Neural cell (in vitro differentiated cells): ENCODE results near the gene MYRIP. TPM values are rescaled to one million over a fixed set of nuclear protein-coding genes. Genes with fewer than 3 reads are reported as not detected.
"Not testable (repeated sequence)": the region's sequence is repeated elsewhere in the genome, so short reads cannot be mapped to it uniquely, and the experiment has no call there.

Experiments
- H2AFZ ChIP-seq: fragments of 200-600, 300-800 bp; sonication (generic), shearing (Covaris generic); 2 replicates; pipeline ENCODE4 v1.6.0; 2014; ENCODE audit warnings: low read depth, mild to moderate bottlenecking, antibody characterized with exemption, low read length, moderate library complexity
- H3F3A ChIP-seq: fragments of 200-600 bp; shearing (Covaris generic); 2 replicates; pipeline ENCODE4 v1.6.1; 2016; ENCODE audit warnings: mild to moderate bottlenecking, moderate library complexity, mixed read lengths, antibody characterized with exemption, low read length; ENCODE audit not compliant: insufficient read depth, poor library complexity, severe bottlenecking
- H3K27ac ChIP-seq: fragments of 200-600, 300-800 bp; sonication (generic), shearing (Covaris generic); 2 replicates; pipeline ENCODE4 v1.5.1; 2014; ENCODE audit warnings: mild to moderate bottlenecking, low read length, moderate library complexity
- H3K27me3 ChIP-seq: fragments of 300-800, 200-600 bp; sonication (generic), shearing (Covaris generic); 2 replicates; pipeline ENCODE4 v1.6.0; 2014; ENCODE audit warnings: mild to moderate bottlenecking, low read depth, low read length, moderate library complexity; ENCODE audit not compliant: insufficient read depth
- H3K36me3 ChIP-seq: fragments of 300-800, 200-600 bp; sonication (generic), shearing (Covaris generic); 2 replicates; pipeline ENCODE4 v1.5.1; 2014; ENCODE audit warnings: mild to moderate bottlenecking, antibody characterized with exemption, low read length, moderate library complexity; ENCODE audit not compliant: insufficient read depth
- H3K4me2 ChIP-seq: fragments of 300-800, 200-600 bp; sonication (generic), shearing (Covaris generic); 2 replicates; pipeline ENCODE4 v1.6.0; 2014; ENCODE audit warnings: mild to moderate bottlenecking, low read length
- H3K4me3 ChIP-seq: fragments of 300-800, 200-600 bp; sonication (generic), shearing (Covaris generic); 2 replicates; pipeline ENCODE4 v1.5.1; 2014; ENCODE audit warnings: mild to moderate bottlenecking, low read length, moderate library complexity
- H3K79me2 ChIP-seq: fragments of 200-600 bp; shearing (Covaris generic); replicated peaks from 2 replicates; pipeline ENCODE4 v1.6.0; 2014; ENCODE audit warnings: mild to moderate bottlenecking, low read length, moderate library complexity; ENCODE audit not compliant: insufficient read depth
- H3K9ac ChIP-seq: fragments of 300-800, 200-600 bp; sonication (generic), shearing (Covaris generic); 2 replicates; pipeline ENCODE4 v1.6.1; 2016; ENCODE audit warnings: mild to moderate bottlenecking, low read length, mixed read lengths
- H3K9me2 ChIP-seq: fragments of 200-600 bp; shearing (Covaris generic); 2 replicates; pipeline ENCODE4 v1.6.1; 2016; ENCODE audit warnings: mild to moderate bottlenecking, low read length, mixed read lengths; ENCODE audit not compliant: insufficient read depth
- H3K9me3 ChIP-seq: fragments of 200-600, 300-800 bp; sonication (generic), shearing (Covaris generic); 2 replicates; pipeline ENCODE4 v1.6.1; 2016; ENCODE audit warnings: mild to moderate bottlenecking, mixed run types, low read length, moderate library complexity, mixed read lengths
- H4K20me1 ChIP-seq: fragments of 200-600 bp; shearing (Covaris generic); 2 replicates; pipeline ENCODE4 v1.6.1; 2016; ENCODE audit warnings: mild to moderate bottlenecking, mixed run types; ENCODE audit not compliant: insufficient read depth
- EP300 ChIP-seq: fragments of 450-650 bp; conservative IDR thresholded peaks from 2 replicates; pipeline ENCODE4 v1.6.1; 2014; ENCODE audit warnings: antibody characterized with exemption, mild to moderate bottlenecking, moderate library complexity; ENCODE audit not compliant: poor library complexity, severe bottlenecking
- EZH2 ChIP-seq: fragments of 200-600, 300-800 bp; shearing (Covaris generic), sonication (generic); IDR thresholded peaks from 2 replicates; pipeline ENCODE4 v1.6.1; 2014; ENCODE audit warnings: antibody characterized with exemption, low read length, borderline replicate concordance, mild to moderate bottlenecking; ENCODE audit not compliant: insufficient read depth, poor library complexity, severe bottlenecking
- MXI1 ChIP-seq: fragments of 450-650 bp; conservative IDR thresholded peaks from 2 replicates; pipeline ENCODE4 v1.6.1; 2014; ENCODE audit warnings: antibody characterized with exemption, mild to moderate bottlenecking; ENCODE audit not compliant: poor library complexity, severe bottlenecking
- POLR2AphosphoS5 ChIP-seq: IDR thresholded peaks from 2 replicates; pipeline ENCODE4 v1.6.1; 2012
- RAD21 ChIP-seq: fragments of 450-650 bp; conservative IDR thresholded peaks from 2 replicates; pipeline ENCODE4 v1.6.1; 2014; ENCODE audit warnings: antibody characterized with exemption, mild to moderate bottlenecking, moderate library complexity
- SMC3 ChIP-seq: fragments of 450-650 bp; conservative IDR thresholded peaks from 2 replicates; pipeline ENCODE4 v1.6.1; 2014; ENCODE audit warnings: antibody characterized with exemption, mild to moderate bottlenecking, moderate library complexity; ENCODE audit not compliant: poor library complexity
- TAF1 ChIP-seq: IDR thresholded peaks from 2 replicates; pipeline ENCODE4 v1.6.1; 2012; ENCODE audit warnings: low read depth
- polyA plus RNA-seq: library from polyadenylated mRNA; depleted of rRNA; stranded (reverse); fragments of >200 nt; gene quantifications from 2 replicates; pipeline ENCODE4 v1.2.3, GENCODE V29; 2014
- TF ChIP-seq, protein P1 (sequence below): IDR thresholded peaks from 2 replicates; pipeline ENCODE4 v1.6.1; 2012; ENCODE audit warnings: borderline replicate concordance
- TF ChIP-seq, protein P2 (sequence below): fragments of 450-650 bp; IDR thresholded peaks from 2 replicates; pipeline ENCODE4 v1.5.1; 2014; ENCODE audit warnings: antibody characterized with exemption, mild to moderate bottlenecking, moderate library complexity; ENCODE audit not compliant: poor library complexity, severe bottlenecking

Gene MYRIP
- polyA plus RNA-seq, 1 donor from 2014 or later, result 0.76 TPM

DNA sequence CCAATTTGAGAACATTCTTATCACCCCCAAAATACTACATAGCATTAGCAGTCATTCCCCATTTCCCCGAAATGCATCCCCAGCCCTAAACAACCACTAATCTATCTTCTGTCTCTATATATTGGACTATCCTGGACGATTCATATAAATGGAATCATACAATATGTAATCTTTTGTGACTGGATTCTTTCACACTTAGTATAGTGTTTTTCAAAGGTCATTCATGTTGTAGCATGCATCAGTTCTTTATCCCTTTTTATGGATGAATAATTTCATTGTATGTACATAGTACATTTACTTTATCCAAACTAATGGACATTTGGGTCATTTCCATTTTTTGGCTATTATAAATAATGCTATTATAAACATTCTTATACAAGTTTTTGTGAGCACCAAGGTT is 472.6 kb downstream of the MYRIP start:
- H3K79me2 ChIP-seq, result no peaks in the 10 kb centered on the region
- H4K20me1 ChIP-seq, result no peaks in the 10 kb centered on the region

DNA sequence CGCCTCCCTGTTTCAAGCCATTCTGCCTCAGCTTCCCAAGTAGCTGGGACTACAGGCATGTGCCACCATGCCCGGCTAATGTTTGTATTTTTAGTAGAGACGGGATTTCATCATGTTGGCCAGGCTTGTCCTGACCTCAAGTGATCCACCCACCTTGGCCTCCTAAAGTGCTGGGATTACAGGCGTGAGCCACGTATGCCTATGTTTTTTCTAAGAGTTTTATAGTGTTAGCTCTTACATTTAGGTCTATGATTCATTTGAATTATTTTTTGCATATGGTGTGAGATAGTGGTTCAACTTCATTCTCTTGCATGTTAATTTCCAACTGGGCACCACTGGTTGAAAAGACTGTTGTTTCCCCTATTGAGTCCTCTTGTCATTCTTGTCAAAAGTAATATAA is 473.6 kb downstream of the MYRIP start:
- H4K20me1 ChIP-seq, H3K79me2 ChIP-seq, H3K36me3 ChIP-seq, H3F3A ChIP-seq, H3K9me2 ChIP-seq, H3K4me2 ChIP-seq, H3K27ac ChIP-seq, H2AFZ ChIP-seq, H3K9me3 ChIP-seq, H3K27me3 ChIP-seq, H3K4me3 ChIP-seq, H3K9ac ChIP-seq: not testable (repeated sequence)

More for the DNA sequence above, 472.6 kb downstream of the MYRIP start:
- H3K9me2 ChIP-seq, result no peaks in the 10 kb centered on the region
- H3F3A ChIP-seq, result no peaks in the 10 kb centered on the region
- H3K9ac ChIP-seq, result no peak overlapping the region
- no peaks in the 10 kb centered on the region for H3K9me3 ChIP-seq
- no peaks in the 10 kb centered on the region for H3K27me3 ChIP-seq
- TF ChIP-seq EP300 (no peak), TAF1 (no peak), POLR2AphosphoS5 (no peak), SMC3 (no peak), MXI1 (no peak), EZH2 (no peak), RAD21 (no peak)
- TF ChIP-seq, protein P1, sequence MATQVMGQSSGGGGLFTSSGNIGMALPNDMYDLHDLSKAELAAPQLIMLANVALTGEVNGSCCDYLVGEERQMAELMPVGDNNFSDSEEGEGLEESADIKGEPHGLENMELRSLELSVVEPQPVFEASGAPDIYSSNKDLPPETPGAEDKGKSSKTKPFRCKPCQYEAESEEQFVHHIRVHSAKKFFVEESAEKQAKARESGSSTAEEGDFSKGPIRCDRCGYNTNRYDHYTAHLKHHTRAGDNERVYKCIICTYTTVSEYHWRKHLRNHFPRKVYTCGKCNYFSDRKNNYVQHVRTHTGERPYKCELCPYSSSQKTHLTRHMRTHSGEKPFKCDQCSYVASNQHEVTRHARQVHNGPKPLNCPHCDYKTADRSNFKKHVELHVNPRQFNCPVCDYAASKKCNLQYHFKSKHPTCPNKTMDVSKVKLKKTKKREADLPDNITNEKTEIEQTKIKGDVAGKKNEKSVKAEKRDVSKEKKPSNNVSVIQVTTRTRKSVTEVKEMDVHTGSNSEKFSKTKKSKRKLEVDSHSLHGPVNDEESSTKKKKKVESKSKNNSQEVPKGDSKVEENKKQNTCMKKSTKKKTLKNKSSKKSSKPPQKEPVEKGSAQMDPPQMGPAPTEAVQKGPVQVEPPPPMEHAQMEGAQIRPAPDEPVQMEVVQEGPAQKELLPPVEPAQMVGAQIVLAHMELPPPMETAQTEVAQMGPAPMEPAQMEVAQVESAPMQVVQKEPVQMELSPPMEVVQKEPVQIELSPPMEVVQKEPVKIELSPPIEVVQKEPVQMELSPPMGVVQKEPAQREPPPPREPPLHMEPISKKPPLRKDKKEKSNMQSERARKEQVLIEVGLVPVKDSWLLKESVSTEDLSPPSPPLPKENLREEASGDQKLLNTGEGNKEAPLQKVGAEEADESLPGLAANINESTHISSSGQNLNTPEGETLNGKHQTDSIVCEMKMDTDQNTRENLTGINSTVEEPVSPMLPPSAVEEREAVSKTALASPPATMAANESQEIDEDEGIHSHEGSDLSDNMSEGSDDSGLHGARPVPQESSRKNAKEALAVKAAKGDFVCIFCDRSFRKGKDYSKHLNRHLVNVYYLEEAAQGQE, result no peak
- TF ChIP-seq, protein P2, sequence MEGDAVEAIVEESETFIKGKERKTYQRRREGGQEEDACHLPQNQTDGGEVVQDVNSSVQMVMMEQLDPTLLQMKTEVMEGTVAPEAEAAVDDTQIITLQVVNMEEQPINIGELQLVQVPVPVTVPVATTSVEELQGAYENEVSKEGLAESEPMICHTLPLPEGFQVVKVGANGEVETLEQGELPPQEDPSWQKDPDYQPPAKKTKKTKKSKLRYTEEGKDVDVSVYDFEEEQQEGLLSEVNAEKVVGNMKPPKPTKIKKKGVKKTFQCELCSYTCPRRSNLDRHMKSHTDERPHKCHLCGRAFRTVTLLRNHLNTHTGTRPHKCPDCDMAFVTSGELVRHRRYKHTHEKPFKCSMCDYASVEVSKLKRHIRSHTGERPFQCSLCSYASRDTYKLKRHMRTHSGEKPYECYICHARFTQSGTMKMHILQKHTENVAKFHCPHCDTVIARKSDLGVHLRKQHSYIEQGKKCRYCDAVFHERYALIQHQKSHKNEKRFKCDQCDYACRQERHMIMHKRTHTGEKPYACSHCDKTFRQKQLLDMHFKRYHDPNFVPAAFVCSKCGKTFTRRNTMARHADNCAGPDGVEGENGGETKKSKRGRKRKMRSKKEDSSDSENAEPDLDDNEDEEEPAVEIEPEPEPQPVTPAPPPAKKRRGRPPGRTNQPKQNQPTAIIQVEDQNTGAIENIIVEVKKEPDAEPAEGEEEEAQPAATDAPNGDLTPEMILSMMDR, result no peak
- no peak overlapping the region for H3K4me2 ChIP-seq
- no peak overlapping the region for H3K27ac ChIP-seq
- no peak overlapping the region for H2AFZ ChIP-seq
- H3K4me3 ChIP-seq, result no peak overlapping the region
- H3K36me3 ChIP-seq, result no peaks in the 10 kb centered on the region

DNA sequence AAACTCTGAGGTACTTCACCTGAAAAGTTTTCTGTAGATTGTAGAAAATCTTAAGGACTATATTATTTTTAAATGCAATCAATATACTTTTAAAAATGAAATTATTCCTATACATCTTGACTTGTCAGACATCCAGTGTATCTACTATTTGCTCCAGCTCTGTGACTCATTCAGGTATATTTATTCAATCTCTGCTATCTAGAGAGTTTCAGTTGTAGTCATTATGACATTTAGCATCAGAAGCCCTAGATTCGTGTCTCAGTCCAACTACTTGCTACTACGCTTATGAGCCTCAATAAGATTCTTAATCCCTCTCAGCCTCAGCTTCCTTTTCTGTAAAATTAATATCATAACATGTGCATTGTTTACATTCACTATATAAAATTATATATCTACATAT is 477.8 kb downstream of the MYRIP start:
- Histone ChIP-seq H3K27me3 (no peaks in the 10 kb centered on the region), H2AFZ (no peak overlapping the region), H3K4me3 (no peak overlapping the region), H3K36me3 (no peaks in the 10 kb centered on the region), H3K4me2 (no peak overlapping the region), H3F3A (no peaks in the 10 kb centered on the region), H3K9me2 (no peaks in the 10 kb centered on the region), H4K20me1 (no peaks in the 10 kb centered on the region), H3K9me3 (no peaks in the 10 kb centered on the region), H3K27ac (no peak overlapping the region), H3K9ac (no peak overlapping the region), H3K79me2 (no peaks in the 10 kb centered on the region)
- TF ChIP-seq POLR2AphosphoS5 (no peak), EZH2 (no peak), EP300 (no peak), TAF1 (no peak), RAD21 (no peak), SMC3 (no peak), MXI1 (no peak)
- TF ChIP-seq, protein P1, result no peak
- TF ChIP-seq, protein P2, result no peak
